Suprapubic skin (tissue), 4 donors: ENCODE results near the gene SIAH2. TPM values are rescaled to one million over a fixed set of nuclear protein-coding genes. Genes with fewer than 3 reads are reported as not detected.
"Not testable (repeated sequence)": the region's sequence is repeated elsewhere in the genome, so short reads cannot be mapped to it uniquely, and the experiment has no call there.

Experiments
- DNase-seq, 2 donors: peaks; one replicate each; pipeline ENCODE4 v3.0.0-alpha.2; 2019; ENCODE audit warnings: low spot score in 2 of 2
- H3K27ac ChIP-seq: fragments of 200-600 bp; sonication (generic); one replicate; pipeline ENCODE4 v1.5.1; 2019
- H3K27me3 ChIP-seq: fragments of 200-600 bp; sonication (generic); one replicate; pipeline ENCODE4 v1.5.1; 2019
- H3K36me3 ChIP-seq: fragments of 200-600 bp; sonication (generic); one replicate; pipeline ENCODE4 v1.5.1; 2019
- H3K4me1 ChIP-seq: fragments of 200-600 bp; sonication (generic); one replicate; pipeline ENCODE4 v1.5.1; 2019
- H3K4me3 ChIP-seq: fragments of 200-600 bp; sonication (generic); one replicate; pipeline ENCODE4 v1.5.1; 2019; ENCODE audit warnings: mild to moderate bottlenecking
- H3K9me3 ChIP-seq: fragments of 200-600 bp; sonication (generic); one replicate; pipeline ENCODE4 v1.5.1; 2019
- EP300 ChIP-seq: sonication (generic); formaldehyde crosslinking; IDR thresholded peaks from one replicate; pipeline ENCODE4 v1.6.1; 2017; ENCODE audit warnings: antibody characterized with exemption
- POLR2A ChIP-seq, 2 donors: fragments of 450-650 bp; IDR thresholded peaks; one replicate each; pipeline ENCODE4 v1.6.1; 2017; ENCODE audit warnings: antibody characterized with exemption in 2 of 2, mild to moderate bottlenecking in 2 of 2, moderate library complexity in 2 of 2
- POLR2AphosphoS5 ChIP-seq, 3 donors: sonication (generic); formaldehyde crosslinking; IDR thresholded peaks; one replicate each; pipeline ENCODE4 v1.6.1; 2017; ENCODE audit warnings: antibody characterized with exemption in 3 of 3
- WGBS: methylation state at CpG from one replicate; pipeline ENCODE4 v1.1.5; 2018; 5-methylcytosine and 5-hydroxymethylcytosine counted together
- total RNA-seq, 4 donors: library from RNA; depleted of rRNA; stranded (reverse); fragments of >200 nt; gene quantifications; one replicate each; pipeline ENCODE4 v1.1.0, GENCODE V29; 2016
- TF ChIP-seq, protein P1 (sequence below), 2 donors: fragments of 200-600 bp in 1 of 2; fragments of 450-650 bp in 1 of 2; sonication (generic) in 1 of 2; IDR thresholded peaks; one replicate each; pipeline ENCODE4 v1.5.1; 2016 to 2019; ENCODE audit warnings: antibody characterized with exemption in 2 of 2, mild to moderate bottlenecking in 1 of 2, moderate library complexity in 1 of 2

SIAH2 gene
- total RNA-seq, 4 donors from 2014 or later = 49.5 to 95.7 (median 81.3) TPM

DNA sequence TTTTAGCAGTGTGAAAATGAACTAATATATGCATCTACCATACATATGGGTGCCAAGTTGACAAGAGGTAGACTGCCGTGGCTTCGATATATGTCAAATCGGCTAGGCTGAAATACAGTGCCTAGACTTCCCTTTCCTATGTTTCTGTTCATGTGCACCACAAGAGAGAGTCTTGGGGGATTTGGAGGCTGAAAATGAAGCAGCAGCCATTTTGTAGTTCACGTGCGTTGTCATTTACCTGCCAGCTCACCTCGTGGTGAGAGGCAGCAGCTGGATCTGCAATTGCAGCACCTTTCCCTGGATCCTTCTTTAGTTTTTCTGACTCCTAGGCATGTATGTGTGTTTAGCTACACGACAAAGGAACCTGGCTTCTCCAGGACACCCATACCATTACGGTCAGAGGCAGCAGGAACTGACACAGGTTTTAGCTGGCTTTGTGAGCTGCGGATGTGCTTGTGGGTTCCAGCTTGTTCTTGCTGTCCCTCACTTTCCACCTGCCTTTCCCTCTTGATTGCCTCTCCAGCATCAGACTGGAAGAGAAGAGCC, 40.5 kb upstream of the SIAH2 start:
- H3K27me3 ChIP-seq = no peaks in the 10 kb centered on the region
- no peak overlapping the region for H3K4me3 ChIP-seq
- H3K4me1 ChIP-seq = no peaks in the 10 kb centered on the region
- WGBS = 94% methylated on average over 9 of the region's 9 CpGs
- TF ChIP-seq POLR2AphosphoS5 (IDR thresholded peaks at IDR 0.05) (no peak), POLR2A (IDR thresholded peaks at IDR 0.05) (no peak), EP300 (no peak)
- TF ChIP-seq, protein P1, sequence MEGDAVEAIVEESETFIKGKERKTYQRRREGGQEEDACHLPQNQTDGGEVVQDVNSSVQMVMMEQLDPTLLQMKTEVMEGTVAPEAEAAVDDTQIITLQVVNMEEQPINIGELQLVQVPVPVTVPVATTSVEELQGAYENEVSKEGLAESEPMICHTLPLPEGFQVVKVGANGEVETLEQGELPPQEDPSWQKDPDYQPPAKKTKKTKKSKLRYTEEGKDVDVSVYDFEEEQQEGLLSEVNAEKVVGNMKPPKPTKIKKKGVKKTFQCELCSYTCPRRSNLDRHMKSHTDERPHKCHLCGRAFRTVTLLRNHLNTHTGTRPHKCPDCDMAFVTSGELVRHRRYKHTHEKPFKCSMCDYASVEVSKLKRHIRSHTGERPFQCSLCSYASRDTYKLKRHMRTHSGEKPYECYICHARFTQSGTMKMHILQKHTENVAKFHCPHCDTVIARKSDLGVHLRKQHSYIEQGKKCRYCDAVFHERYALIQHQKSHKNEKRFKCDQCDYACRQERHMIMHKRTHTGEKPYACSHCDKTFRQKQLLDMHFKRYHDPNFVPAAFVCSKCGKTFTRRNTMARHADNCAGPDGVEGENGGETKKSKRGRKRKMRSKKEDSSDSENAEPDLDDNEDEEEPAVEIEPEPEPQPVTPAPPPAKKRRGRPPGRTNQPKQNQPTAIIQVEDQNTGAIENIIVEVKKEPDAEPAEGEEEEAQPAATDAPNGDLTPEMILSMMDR (IDR thresholded peaks at IDR 0.05) = no peak
- no peak for DNase-seq
- H3K9me3 ChIP-seq = no peaks in the 10 kb centered on the region
- H3K27ac ChIP-seq = no peak overlapping the region
- no peaks in the 10 kb centered on the region for H3K36me3 ChIP-seq

DNA sequence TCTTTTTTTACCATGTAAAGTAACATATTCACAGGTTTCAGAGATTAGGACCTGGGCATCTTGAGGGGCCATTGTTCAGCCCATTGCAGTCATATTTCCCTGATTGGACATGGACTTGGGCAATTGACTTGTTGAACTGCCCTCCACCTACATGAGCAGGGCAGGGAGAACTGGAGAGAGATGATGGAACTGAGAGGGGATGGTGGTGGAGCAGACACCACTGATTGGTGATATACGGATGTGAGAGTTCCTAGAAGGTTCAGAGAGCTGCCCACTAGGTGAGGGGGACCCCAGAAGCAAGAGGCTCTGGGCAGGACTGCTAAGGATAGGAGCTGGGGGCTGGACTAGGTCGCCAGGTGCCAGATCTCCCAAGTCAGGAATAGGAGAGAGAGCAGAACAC, 37.8 kb upstream of the SIAH2 start:
- no peak overlapping the region for H3K27ac ChIP-seq
- no peaks in the 10 kb centered on the region for H3K27me3 ChIP-seq
- H3K9me3 ChIP-seq = no peaks in the 10 kb centered on the region
- H3K36me3 ChIP-seq = no peaks in the 10 kb centered on the region
- H3K4me1 ChIP-seq = no peaks in the 10 kb centered on the region
- TF ChIP-seq, protein P1 (IDR thresholded peaks at IDR 0.05) = no peak
- TF ChIP-seq EP300 (no peak), POLR2A (IDR thresholded peaks at IDR 0.05) (no peak), POLR2AphosphoS5 (IDR thresholded peaks at IDR 0.05) (no peak)
- DNase-seq = no peak
- WGBS = 79% methylated on average over 2 of the region's 2 CpGs
- H3K4me3 ChIP-seq = no peak overlapping the region

DNA sequence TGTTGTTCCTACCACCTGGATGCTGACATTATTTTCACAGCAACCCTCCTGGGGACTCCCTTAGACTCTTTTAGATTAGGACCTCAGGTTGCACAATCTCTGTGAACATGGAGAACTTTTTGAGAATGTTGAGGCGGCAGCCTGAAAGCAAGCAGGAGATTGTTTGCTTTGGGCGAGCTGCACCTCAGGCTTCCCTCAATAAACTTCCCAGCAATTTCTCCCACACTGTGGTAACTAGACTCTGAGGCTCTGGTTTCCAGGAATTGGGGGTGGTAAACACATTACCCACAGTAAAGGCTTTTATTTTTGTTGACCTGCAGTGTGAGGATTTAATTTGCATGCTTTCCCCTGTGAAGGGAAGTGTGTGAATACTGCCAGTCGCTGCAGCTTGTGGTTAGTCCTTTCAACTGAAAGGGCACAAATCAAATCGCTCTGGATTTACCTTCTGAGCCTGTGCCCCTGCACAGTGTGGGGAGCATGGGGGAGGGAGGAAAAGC, 35.2 kb upstream of the SIAH2 start:
- H3K9me3 ChIP-seq = no peaks in the 10 kb centered on the region
- WGBS = 23% methylated on average over 4 of the region's 4 CpGs
- no peaks in the 10 kb centered on the region for H3K27me3 ChIP-seq
- H3K4me3 ChIP-seq = no peak overlapping the region
- no peak overlapping the region for H3K27ac ChIP-seq
- no peak for DNase-seq
- TF ChIP-seq, protein P1 (IDR thresholded peaks at IDR 0.05) = no peak
- TF ChIP-seq POLR2A (IDR thresholded peaks at IDR 0.05) (no peak), EP300 (no peak), POLR2AphosphoS5 (IDR thresholded peaks at IDR 0.05) (no peak)
- no peaks in the 10 kb centered on the region for H3K4me1 ChIP-seq
- no peaks in the 10 kb centered on the region for H3K36me3 ChIP-seq

DNA sequence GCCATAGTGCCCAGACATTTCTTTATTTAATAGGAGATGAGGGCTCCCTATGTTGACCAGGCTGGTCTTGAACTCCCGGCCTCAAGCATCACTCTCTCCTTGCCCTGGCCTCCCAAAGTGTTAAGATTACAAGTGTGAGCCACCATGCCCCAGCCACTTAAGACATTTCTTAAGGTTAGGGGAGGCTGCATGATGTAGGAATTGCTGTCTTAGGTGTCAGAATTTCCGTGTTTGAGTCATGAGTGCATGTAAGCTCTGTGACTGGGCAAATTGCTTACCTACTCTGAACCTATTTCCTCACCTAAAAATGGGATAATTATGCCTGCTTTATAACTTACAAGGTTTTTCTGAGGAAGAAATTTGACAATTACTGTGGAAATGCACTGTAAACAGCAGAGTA, 34.2 kb upstream of the SIAH2 start:
- H3K27me3 ChIP-seq = no peaks in the 10 kb centered on the region
- H3K4me3 ChIP-seq = no peak overlapping the region
- no peaks in the 10 kb centered on the region for H3K9me3 ChIP-seq
- H3K27ac ChIP-seq = no peak overlapping the region
- H3K4me1 ChIP-seq = no peaks in the 10 kb centered on the region
- TF ChIP-seq POLR2AphosphoS5 (IDR thresholded peaks at IDR 0.05) = no peak
- TF ChIP-seq EP300 = no peak
- no peak for TF ChIP-seq POLR2A (IDR thresholded peaks at IDR 0.05)
- TF ChIP-seq, protein P1 (IDR thresholded peaks at IDR 0.05) = no peak
- DNase-seq = no peak
- H3K36me3 ChIP-seq = no peaks in the 10 kb centered on the region
- WGBS = 85% methylated on average over 2 of the region's 2 CpGs

DNA sequence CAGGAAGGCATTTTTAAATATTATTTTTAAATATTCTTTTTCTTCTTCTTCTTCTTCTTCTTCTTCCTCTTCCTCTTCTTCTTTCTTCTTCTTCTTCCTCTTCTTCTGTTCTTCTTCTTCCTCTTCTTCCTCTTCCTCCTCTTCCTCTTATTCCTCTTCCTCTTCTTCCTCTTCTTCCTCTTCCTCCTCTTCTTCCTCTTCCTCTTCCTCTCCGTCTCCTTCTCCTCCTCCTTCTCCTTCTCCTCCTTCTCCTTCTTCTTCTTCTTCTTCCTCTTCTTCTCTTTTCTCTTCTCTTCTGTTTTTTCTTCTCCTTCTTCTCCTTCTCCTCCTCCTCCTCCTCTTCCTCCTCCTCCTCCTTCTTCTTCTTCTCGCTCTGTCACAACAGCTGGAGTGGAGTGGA, 33.6 kb upstream of the SIAH2 start:
- H3K27ac ChIP-seq, H3K4me1 ChIP-seq, H3K36me3 ChIP-seq, H3K9me3 ChIP-seq, H3K27me3 ChIP-seq, H3K4me3 ChIP-seq, DNase-seq: not testable (repeated sequence)
- WGBS = 84% methylated on average over 2 of the region's 2 CpGs

DNA sequence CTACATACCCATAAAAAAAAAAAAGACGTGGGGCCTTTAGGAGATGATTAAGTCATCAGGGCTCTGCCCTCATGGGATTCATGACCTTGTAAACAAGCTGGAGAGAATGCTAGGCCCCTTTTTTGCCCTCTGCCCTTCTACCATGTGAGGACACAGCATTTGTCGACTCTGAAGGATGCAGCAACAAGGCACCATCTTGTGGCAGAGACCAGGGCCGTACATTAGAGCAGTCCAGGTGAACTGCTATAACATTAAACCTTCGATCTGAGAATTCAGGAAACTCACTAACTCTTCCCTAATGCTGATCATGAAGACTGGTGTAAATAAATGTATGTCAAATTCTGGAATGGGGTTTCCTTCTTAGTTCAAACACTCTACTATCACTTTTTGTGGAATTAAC, 30.7 kb upstream of the SIAH2 start:
- H3K9me3 ChIP-seq = no peaks in the 10 kb centered on the region
- no peaks in the 10 kb centered on the region for H3K27me3 ChIP-seq
- H3K27ac ChIP-seq = no peak overlapping the region
- H3K4me3 ChIP-seq = no peak overlapping the region
- DNase-seq = no peak
- H3K4me1 ChIP-seq = no peaks in the 10 kb centered on the region
- H3K36me3 ChIP-seq = no peaks in the 10 kb centered on the region
- no peak for TF ChIP-seq EP300
- no peak for TF ChIP-seq POLR2A (IDR thresholded peaks at IDR 0.05)
- no peak for TF ChIP-seq POLR2AphosphoS5 (IDR thresholded peaks at IDR 0.05)
- TF ChIP-seq, protein P1 (IDR thresholded peaks at IDR 0.05) = no peak
- WGBS = 79% methylated on average over 4 of the region's 4 CpGs
